Measurements from ENCODE around the gene IL15RA.

The IL15RA gene, protein sequence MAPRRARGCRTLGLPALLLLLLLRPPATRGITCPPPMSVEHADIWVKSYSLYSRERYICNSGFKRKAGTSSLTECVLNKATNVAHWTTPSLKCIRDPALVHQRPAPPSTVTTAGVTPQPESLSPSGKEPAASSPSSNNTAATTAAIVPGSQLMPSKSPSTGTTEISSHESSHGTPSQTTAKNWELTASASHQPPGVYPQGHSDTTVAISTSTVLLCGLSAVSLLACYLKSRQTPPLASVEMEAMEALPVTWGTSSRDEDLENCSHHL

DNA sequence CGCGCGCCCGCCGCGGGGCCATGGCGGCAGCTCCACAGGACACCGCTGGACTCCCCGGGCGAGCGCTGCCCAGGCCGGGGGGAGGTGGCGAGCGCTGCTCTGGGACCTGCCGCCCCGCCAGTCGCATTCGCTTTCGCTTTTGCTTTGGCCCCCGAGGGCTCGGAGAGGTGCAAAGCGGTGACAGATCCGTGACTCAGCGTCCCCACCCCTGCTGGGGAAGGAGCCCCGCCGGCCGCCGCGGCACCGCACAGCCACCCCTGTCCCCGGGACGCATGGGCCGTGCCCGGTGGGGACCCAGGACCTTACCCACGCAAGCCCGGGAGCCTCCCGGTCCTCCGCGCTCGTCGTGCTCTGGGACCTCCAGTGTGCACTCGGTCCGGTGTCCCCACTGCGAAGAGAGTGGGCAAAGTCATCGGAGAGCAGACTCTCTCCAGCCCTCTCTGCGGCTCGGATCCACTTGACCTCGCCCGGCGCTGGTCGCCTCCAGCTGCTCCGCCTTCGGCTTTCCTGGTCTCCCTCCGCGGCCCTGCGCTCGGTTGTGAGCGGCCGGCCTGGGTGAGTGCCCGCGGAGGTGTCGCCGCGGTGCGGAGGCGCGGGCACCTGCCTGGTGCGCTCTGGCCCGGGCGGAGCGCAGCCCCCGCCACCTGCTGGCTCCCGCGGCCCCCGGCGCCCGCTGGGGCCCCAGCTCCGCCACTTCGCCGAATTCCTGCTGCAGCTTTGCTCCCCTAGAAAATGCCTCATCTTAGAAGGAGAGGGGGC lies at the start of gene IL15RA:
IL15RA (minus strand) TSS at position 73 of the 759 bp plus-strand sequence; CDS start at position 22, 51 bp downstream.
- Histone ChIP-seq H3K4me3 (ENCODE audit: low read depth in 1 of 2, low read length in 2 of 2) (peak within 1 kb of the TSS; percentile 83 to 99), H3K9me3 (ENCODE audit: control insufficient read depth in 1 of 2, low read length in 2 of 2) (no peaks in the 10 kb centered on the region), H3K4me1 (ENCODE audit: control insufficient read depth in 1 of 2, insufficient read depth in 2 of 2, low read length in 2 of 2) (peaks cover 7 to 20% of the 10 kb centered on the region in 2 donors), H3K36me3 (ENCODE audit: control insufficient read depth in 1 of 2, insufficient read depth in 2 of 2, low read length in 2 of 2) (no peaks in the 10 kb centered on the region), H3K27ac (ENCODE audit: low read depth, low read length) (peak within 1 kb of the TSS; percentile 90), H3K9ac (ENCODE audit: low read depth in 1 of 2, low read length in 2 of 2) (peak within 1 kb of the TSS; percentile 94 to 99), H3K27me3 (ENCODE audit: control insufficient read depth in 1 of 2, insufficient read depth in 2 of 2, low read length in 2 of 2) (no peaks in the 10 kb centered on the region)

DNA sequence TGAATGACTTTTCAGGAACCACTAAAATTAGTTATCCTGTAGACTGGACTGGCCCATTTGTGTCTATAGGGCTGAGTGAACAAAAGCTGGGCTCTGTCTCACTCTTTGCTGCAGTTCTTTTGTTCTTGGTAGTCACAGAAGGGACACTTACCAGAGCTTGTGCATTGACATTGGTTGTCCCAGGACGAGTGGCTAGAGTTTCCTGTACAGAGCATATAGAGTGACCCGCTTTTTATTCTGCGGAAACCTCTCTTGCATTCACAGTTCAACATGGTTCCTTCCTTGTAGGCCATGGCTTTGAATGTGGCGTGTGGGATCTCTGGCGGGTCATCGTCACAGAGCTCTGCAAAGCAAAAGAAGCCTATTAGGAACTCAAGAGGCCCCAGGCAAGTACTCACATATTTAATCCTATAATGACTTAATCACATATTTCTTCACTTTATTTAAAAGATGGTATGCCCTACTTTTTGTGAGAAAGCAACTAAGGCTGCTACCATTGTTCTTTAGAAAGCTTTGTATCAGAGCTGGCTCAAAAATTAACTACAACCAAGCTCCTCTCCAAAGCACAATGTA lies 48.4 kb upstream of the IL15RA start:
- Histone ChIP-seq H3K36me3 (ENCODE audit: control insufficient read depth in 1 of 2, insufficient read depth in 2 of 2, low read length in 2 of 2) (no peaks in the 10 kb centered on the region), H3K27ac (ENCODE audit: low read depth, low read length) (no peak overlapping the region), H3K27me3 (ENCODE audit: control insufficient read depth in 1 of 2, insufficient read depth in 2 of 2, low read length in 2 of 2) (no peaks in the 10 kb centered on the region), H3K4me3 (ENCODE audit: low read depth in 1 of 2, low read length in 2 of 2) (no peak overlapping the region), H3K4me1 (ENCODE audit: control insufficient read depth in 1 of 2, insufficient read depth in 2 of 2, low read length in 2 of 2) (no peaks in the 10 kb centered on the region), H3K9me3 (ENCODE audit: control insufficient read depth in 1 of 2, low read length in 2 of 2) (no peaks in the 10 kb centered on the region), H3K9ac (ENCODE audit: low read depth in 1 of 2, low read length in 2 of 2) (no peak overlapping the region)

DNA sequence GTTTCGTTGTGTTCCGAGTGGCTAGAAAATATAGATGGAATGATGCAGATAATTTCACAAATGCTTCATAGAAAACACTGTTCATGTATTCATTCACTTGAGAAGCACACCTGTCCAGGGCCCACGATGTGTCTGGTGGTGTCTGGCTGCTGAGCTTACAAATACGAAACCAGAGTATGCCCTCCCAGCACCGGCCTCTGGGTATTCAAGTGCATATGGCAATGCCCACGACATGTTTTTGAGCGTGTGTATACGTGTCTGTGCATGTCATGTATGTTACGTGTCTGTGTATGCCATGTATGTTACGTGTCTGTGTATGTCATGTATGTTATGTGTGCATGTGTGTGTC lies 47.0 kb upstream of the IL15RA start:
- H3K36me3 ChIP-seq (ENCODE audit: control insufficient read depth in 1 of 2, insufficient read depth in 2 of 2, low read length in 2 of 2): no peaks in the 10 kb centered on the region
- H3K9ac ChIP-seq (ENCODE audit: low read depth in 1 of 2, low read length in 2 of 2): no peak overlapping the region
- H3K4me1 ChIP-seq (ENCODE audit: control insufficient read depth in 1 of 2, insufficient read depth in 2 of 2, low read length in 2 of 2): no peaks in the 10 kb centered on the region
- no peak overlapping the region for H3K27ac ChIP-seq (ENCODE audit: low read depth, low read length)
- H3K9me3 ChIP-seq (ENCODE audit: control insufficient read depth in 1 of 2, low read length in 2 of 2): no peaks in the 10 kb centered on the region
- no peak overlapping the region for H3K4me3 ChIP-seq (ENCODE audit: low read depth in 1 of 2, low read length in 2 of 2)
- no peaks in the 10 kb centered on the region for H3K27me3 ChIP-seq (ENCODE audit: control insufficient read depth in 1 of 2, insufficient read depth in 2 of 2, low read length in 2 of 2)

DNA sequence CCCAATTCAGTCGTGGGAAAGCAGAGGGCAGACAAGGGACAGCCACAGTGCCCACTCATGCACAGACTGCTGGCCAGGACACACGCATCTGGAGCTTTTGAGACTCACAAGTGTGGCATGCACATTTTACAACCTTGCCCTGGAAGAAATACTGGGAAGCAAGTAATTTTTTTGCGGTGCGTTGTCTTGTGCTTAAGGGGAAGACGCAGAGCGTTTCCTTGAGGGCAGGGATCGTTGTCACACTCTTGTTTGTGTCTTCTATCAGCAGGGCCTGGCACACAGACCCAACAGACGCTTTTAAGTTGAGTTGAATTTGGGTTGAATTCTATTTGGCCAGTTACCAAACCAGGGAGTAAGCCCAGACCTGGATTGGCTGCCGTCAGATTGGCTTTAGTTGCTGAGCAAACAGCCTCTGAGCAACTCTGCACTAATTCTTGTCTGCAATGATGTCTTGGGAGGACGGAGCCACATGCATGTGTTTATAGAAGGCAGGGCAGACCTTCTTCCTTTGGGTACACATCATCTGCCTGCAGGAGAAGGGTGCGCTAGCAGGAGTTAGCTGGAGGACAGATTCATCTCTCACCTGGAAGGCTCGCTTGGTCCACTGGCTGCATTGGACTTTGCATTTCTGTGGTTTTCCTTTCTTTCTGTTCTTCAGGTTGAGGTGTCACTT lies 46.5 kb upstream of the IL15RA start:
- no peaks in the 10 kb centered on the region for H3K9me3 ChIP-seq (ENCODE audit: control insufficient read depth in 1 of 2, low read length in 2 of 2)
- no peaks in the 10 kb centered on the region for H3K4me1 ChIP-seq (ENCODE audit: control insufficient read depth in 1 of 2, insufficient read depth in 2 of 2, low read length in 2 of 2)
- no peaks in the 10 kb centered on the region for H3K27me3 ChIP-seq (ENCODE audit: control insufficient read depth in 1 of 2, insufficient read depth in 2 of 2, low read length in 2 of 2)
- H3K36me3 ChIP-seq (ENCODE audit: control insufficient read depth in 1 of 2, insufficient read depth in 2 of 2, low read length in 2 of 2): no peaks in the 10 kb centered on the region
- H3K9ac ChIP-seq (ENCODE audit: low read depth in 1 of 2, low read length in 2 of 2): no peak overlapping the region
- no peak overlapping the region for H3K27ac ChIP-seq (ENCODE audit: low read depth, low read length)
- H3K4me3 ChIP-seq (ENCODE audit: low read depth in 1 of 2, low read length in 2 of 2): no peak overlapping the region

DNA sequence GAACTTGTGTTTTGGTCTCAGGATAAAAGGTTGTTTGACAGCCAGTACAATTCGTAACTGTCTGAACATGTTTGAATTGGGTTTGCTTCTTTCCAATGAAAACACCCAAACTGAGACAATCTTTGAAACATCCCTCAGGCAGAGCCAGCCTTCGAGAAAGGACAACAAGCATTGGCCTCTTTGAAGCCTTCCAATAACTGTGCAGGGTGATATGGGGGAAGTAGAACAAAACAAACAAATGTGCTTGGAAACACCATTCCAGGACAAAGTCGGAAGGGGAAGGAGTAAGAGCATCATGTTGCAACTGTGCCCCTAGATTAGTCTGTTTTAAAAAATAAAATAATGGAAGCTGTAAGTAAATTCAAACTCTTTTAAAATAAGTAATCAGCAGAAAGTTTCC lies 45.3 kb upstream of the IL15RA start:
- no peaks in the 10 kb centered on the region for H3K36me3 ChIP-seq (ENCODE audit: control insufficient read depth in 1 of 2, insufficient read depth in 2 of 2, low read length in 2 of 2)
- peaks cover 7 to 10% of the 10 kb centered on the region in 2 donors for H3K4me1 ChIP-seq (ENCODE audit: control insufficient read depth in 1 of 2, insufficient read depth in 2 of 2, low read length in 2 of 2)
- H3K9me3 ChIP-seq (ENCODE audit: control insufficient read depth in 1 of 2, low read length in 2 of 2): no peaks in the 10 kb centered on the region
- no peak overlapping the region for H3K4me3 ChIP-seq (ENCODE audit: low read depth in 1 of 2, low read length in 2 of 2)
- H3K9ac ChIP-seq (ENCODE audit: low read depth in 1 of 2, low read length in 2 of 2): no peak overlapping the region
- no peak overlapping the region for H3K27ac ChIP-seq (ENCODE audit: low read depth, low read length)
- no peaks in the 10 kb centered on the region for H3K27me3 ChIP-seq (ENCODE audit: control insufficient read depth in 1 of 2, insufficient read depth in 2 of 2, low read length in 2 of 2)

DNA sequence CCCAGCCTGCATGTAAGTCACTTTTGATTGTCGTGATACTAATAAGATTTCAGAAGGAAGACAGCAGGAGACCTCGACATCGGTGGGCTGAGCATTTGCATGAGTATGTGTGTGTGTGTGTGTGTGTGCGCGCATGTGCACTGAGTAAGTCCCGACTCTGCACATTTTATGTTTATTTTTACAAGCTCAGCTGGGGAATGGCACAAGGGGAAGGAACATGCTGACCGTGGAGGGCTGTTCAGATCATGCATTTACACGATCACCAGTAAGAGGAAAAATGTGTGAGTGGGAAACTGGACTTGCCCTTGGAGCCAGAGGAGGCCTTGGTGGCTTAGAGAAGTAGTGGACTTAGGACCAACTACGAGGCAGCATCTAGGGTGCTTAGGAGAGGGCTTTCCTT lies 43.5 kb upstream of the IL15RA start:
- H3K4me3 ChIP-seq (ENCODE audit: low read depth in 1 of 2, low read length in 2 of 2): no peak overlapping the region
- H3K27me3 ChIP-seq (ENCODE audit: control insufficient read depth in 1 of 2, insufficient read depth in 2 of 2, low read length in 2 of 2): no peaks in the 10 kb centered on the region
- H3K4me1 ChIP-seq (ENCODE audit: control insufficient read depth in 1 of 2, insufficient read depth in 2 of 2, low read length in 2 of 2): peaks cover 13 to 16% of the 10 kb centered on the region in 2 donors
- H3K27ac ChIP-seq (ENCODE audit: low read depth, low read length): no peak overlapping the region
- no peaks in the 10 kb centered on the region for H3K36me3 ChIP-seq (ENCODE audit: control insufficient read depth in 1 of 2, insufficient read depth in 2 of 2, low read length in 2 of 2)
- H3K9ac ChIP-seq (ENCODE audit: low read depth in 1 of 2, low read length in 2 of 2): no peak overlapping the region
- H3K9me3 ChIP-seq (ENCODE audit: control insufficient read depth in 1 of 2, low read length in 2 of 2): no peaks in the 10 kb centered on the region

DNA sequence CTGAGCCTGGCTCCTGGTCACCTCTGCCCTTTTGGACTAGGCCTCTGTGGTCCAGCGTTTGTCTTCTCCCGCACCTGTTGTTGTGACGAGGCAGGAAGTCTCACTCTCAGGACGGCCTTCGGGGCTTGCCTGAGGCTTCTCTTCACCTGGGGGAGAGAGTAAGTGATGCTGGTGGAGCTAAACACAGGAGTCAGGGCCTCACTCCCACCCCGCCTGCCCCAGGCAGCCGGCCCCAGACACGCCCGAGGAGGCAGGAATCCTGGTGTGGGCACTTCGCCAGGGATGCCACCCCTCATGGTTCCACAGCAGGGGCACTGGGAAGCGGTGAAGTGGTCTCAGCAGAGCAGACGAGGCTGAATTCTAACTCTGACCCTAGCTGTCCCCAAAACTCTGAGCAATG lies 42.5 kb upstream of the IL15RA start:
- Histone ChIP-seq H3K27ac (ENCODE audit: low read depth, low read length) (no peak overlapping the region), H3K9me3 (ENCODE audit: control insufficient read depth in 1 of 2, low read length in 2 of 2) (no peaks in the 10 kb centered on the region), H3K9ac (ENCODE audit: low read depth in 1 of 2, low read length in 2 of 2) (no peak overlapping the region), H3K4me3 (ENCODE audit: low read depth in 1 of 2, low read length in 2 of 2) (no peak overlapping the region), H3K27me3 (ENCODE audit: control insufficient read depth in 1 of 2, insufficient read depth in 2 of 2, low read length in 2 of 2) (no peaks in the 10 kb centered on the region), H3K4me1 (ENCODE audit: control insufficient read depth in 1 of 2, insufficient read depth in 2 of 2, low read length in 2 of 2) (peaks cover 13 to 16% of the 10 kb centered on the region in 2 donors), H3K36me3 (ENCODE audit: control insufficient read depth in 1 of 2, insufficient read depth in 2 of 2, low read length in 2 of 2) (no peaks in the 10 kb centered on the region)

DNA sequence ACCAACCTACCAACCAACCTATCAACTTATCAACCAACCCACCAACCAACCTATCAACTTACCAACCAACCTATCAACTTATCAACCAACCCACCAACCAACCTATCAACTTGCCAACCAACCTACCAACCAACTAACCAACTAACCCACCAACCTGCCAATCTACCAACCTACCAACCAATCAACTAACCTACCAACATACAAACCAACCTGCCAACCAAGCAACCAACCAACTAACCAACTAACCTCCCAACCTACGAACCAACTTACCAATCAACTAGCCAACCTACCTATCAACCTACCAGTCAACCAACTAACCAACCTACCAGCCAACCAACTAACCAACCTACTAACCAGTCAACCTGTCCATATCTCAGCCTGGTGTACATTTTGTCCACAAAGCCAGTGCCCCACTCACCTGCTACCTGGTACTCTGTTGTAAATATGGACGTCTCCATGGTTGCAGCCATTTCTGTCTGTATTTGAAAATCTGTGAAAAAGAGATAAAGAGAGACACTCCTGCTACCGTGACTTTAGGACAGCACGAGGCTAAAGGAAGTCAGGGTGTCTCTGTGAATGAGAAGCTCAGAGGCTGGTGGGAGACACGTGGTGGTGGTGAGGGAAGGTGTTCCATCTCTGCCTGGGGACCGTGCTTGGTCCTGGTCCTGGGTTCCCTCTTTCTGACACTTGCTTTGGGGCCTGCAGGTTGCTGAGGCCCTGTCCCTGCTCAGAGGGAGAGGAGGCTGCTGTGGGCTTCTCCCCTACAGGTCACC lies 41.9 kb upstream of the IL15RA start:
- no peak overlapping the region for H3K4me3 ChIP-seq (ENCODE audit: low read depth in 1 of 2, low read length in 2 of 2)
- H3K9ac ChIP-seq (ENCODE audit: low read depth in 1 of 2, low read length in 2 of 2): no peak overlapping the region
- H3K9me3 ChIP-seq (ENCODE audit: control insufficient read depth in 1 of 2, low read length in 2 of 2): no peaks in the 10 kb centered on the region
- H3K36me3 ChIP-seq (ENCODE audit: control insufficient read depth in 1 of 2, insufficient read depth in 2 of 2, low read length in 2 of 2): no peaks in the 10 kb centered on the region
- H3K27me3 ChIP-seq (ENCODE audit: control insufficient read depth in 1 of 2, insufficient read depth in 2 of 2, low read length in 2 of 2): no peaks in the 10 kb centered on the region
- H3K4me1 ChIP-seq (ENCODE audit: control insufficient read depth in 1 of 2, insufficient read depth in 2 of 2, low read length in 2 of 2): peaks cover 13 to 16% of the 10 kb centered on the region in 2 donors
- H3K27ac ChIP-seq (ENCODE audit: low read depth, low read length): no peak overlapping the region

DNA sequence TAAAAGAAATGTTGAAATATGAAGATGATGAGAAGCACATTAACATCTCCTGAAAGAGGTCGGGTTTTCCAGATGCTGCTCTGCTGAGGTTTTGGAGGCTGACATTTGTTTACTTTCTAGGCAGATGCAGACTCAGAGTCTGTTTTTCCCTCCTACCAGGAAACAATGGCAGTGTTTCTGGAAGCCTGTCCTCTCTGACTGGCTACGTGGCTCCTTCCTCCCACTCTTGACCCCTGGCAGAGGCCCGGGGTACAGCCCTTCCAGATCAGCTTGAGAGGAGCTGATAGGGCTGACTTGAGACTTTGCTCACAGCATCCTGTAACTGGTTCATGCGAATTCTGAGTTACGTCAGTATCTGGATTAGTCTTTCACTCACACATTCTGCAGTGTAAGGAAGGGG lies 41.1 kb upstream of the IL15RA start:
- Histone ChIP-seq H3K4me3 (ENCODE audit: low read depth in 1 of 2, low read length in 2 of 2) (no peak overlapping the region), H3K27ac (ENCODE audit: low read depth, low read length) (no peak overlapping the region), H3K9ac (ENCODE audit: low read depth in 1 of 2, low read length in 2 of 2) (no peak overlapping the region), H3K4me1 (ENCODE audit: control insufficient read depth in 1 of 2, insufficient read depth in 2 of 2, low read length in 2 of 2) (peaks cover 13 to 16% of the 10 kb centered on the region in 2 donors), H3K9me3 (ENCODE audit: control insufficient read depth in 1 of 2, low read length in 2 of 2) (no peaks in the 10 kb centered on the region), H3K36me3 (ENCODE audit: control insufficient read depth in 1 of 2, insufficient read depth in 2 of 2, low read length in 2 of 2) (no peaks in the 10 kb centered on the region), H3K27me3 (ENCODE audit: control insufficient read depth in 1 of 2, insufficient read depth in 2 of 2, low read length in 2 of 2) (no peaks in the 10 kb centered on the region)
